PFSK-1 (cell line): ENCODE data around the gene GLRX.

Experiments
- FOXP2 ChIP-seq: optimal IDR thresholded peaks from 2 replicates; pipeline ENCODE3; 2011; ENCODE audit warnings: borderline replicate concordance, control low read depth, inconsistent platforms; ENCODE audit not compliant: insufficient read depth; ENCODE audit errors: extremely low read length, extremely low read depth
- POLR2AphosphoS5 ChIP-seq: IDR thresholded peaks from 2 replicates; pipeline ENCODE4 v1.6.1; 2012; ENCODE audit warnings: low read depth, mild to moderate bottlenecking, control low read depth, low read length, moderate library complexity
- SIN3A ChIP-seq: IDR thresholded peaks from 2 replicates; pipeline ENCODE4 v1.6.1; 2012; ENCODE audit warnings: mild to moderate bottlenecking, low read length, moderate library complexity, borderline replicate concordance; ENCODE audit not compliant: insufficient read depth
- TAF1 ChIP-seq: IDR thresholded peaks from 2 replicates; pipeline ENCODE4 v1.6.1; 2012; ENCODE audit warnings: low read length, control low read depth, borderline replicate concordance; ENCODE audit not compliant: insufficient read depth
- TF ChIP-seq, protein P1 (sequence below), 2 experiments: IDR thresholded peaks; 2 replicates each; pipeline versions ENCODE4 v1.6.1 to v1.8.0; 2011 to 2012; ENCODE audit warnings: low read depth in 2 of 2, low read length in 2 of 2, control low read depth in 1 of 2, inconsistent platforms in 1 of 2, mild to moderate bottlenecking in 1 of 2, moderate library complexity in 1 of 2; ENCODE audit not compliant: insufficient read depth in 1 of 2

Gene GLRX

GRCh38 chr5:95815155-95815729, 7.3 kb downstream of the GLRX start:
- TF ChIP-seq SIN3A (no peak), TAF1 (no peak), POLR2AphosphoS5 (no peak), FOXP2 (no peak)
- TF ChIP-seq, protein P1, sequence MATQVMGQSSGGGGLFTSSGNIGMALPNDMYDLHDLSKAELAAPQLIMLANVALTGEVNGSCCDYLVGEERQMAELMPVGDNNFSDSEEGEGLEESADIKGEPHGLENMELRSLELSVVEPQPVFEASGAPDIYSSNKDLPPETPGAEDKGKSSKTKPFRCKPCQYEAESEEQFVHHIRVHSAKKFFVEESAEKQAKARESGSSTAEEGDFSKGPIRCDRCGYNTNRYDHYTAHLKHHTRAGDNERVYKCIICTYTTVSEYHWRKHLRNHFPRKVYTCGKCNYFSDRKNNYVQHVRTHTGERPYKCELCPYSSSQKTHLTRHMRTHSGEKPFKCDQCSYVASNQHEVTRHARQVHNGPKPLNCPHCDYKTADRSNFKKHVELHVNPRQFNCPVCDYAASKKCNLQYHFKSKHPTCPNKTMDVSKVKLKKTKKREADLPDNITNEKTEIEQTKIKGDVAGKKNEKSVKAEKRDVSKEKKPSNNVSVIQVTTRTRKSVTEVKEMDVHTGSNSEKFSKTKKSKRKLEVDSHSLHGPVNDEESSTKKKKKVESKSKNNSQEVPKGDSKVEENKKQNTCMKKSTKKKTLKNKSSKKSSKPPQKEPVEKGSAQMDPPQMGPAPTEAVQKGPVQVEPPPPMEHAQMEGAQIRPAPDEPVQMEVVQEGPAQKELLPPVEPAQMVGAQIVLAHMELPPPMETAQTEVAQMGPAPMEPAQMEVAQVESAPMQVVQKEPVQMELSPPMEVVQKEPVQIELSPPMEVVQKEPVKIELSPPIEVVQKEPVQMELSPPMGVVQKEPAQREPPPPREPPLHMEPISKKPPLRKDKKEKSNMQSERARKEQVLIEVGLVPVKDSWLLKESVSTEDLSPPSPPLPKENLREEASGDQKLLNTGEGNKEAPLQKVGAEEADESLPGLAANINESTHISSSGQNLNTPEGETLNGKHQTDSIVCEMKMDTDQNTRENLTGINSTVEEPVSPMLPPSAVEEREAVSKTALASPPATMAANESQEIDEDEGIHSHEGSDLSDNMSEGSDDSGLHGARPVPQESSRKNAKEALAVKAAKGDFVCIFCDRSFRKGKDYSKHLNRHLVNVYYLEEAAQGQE (IDR thresholded peaks at IDR 0.05; ENCODE audit: insufficient read depth in 1 of 2, low read depth in 2 of 2, low read length in 2 of 2), result no peak

GRCh38 chr5:95812074-95812471, 10.5 kb downstream of the GLRX start:
- TF ChIP-seq FOXP2 (peak; percentile 19), TAF1 (no peak)

- no peak for TF ChIP-seq TAF1
- no peak for TF ChIP-seq SIN3A
- TF ChIP-seq FOXP2, result no peak
- TF ChIP-seq POLR2AphosphoS5, result no peak
Observed at GRCh38 chr5:95810305-95811125, 12.0 kb downstream of the GLRX start.

DNA sequence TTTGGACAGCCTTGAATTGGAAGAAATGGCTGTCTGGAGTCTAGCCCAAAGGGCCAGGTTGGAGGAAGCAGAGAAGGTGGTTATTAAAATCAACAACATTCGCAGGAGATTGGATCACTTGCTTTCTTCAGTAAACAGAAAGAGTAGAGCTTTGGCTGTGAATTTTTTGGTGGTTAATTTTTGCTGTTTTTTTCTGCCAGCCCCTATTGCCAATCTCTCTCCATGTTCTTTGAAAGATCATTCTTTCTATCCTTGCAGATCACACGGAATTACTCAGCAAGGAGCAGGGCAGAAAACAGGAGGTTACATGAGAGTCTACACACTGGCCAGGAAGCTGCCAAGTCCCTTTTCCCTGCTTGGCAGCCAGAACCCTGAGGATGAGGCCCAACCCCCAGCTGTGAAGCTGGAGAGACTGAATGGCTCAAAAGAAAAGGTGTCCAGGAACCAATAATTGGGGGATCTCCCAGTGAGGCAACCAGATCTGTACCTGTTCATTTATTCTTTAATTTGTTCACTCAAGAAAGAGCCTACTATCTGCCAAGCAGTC, 13.0 kb downstream of the GLRX start:
- no peak for TF ChIP-seq POLR2AphosphoS5
- no peak for TF ChIP-seq SIN3A
- TF ChIP-seq, protein P1 (IDR thresholded peaks at IDR 0.05; ENCODE audit: insufficient read depth in 1 of 2, low read depth in 2 of 2, low read length in 2 of 2), result no peak
- TF ChIP-seq FOXP2, result no peak
- no peak for TF ChIP-seq TAF1

DNA sequence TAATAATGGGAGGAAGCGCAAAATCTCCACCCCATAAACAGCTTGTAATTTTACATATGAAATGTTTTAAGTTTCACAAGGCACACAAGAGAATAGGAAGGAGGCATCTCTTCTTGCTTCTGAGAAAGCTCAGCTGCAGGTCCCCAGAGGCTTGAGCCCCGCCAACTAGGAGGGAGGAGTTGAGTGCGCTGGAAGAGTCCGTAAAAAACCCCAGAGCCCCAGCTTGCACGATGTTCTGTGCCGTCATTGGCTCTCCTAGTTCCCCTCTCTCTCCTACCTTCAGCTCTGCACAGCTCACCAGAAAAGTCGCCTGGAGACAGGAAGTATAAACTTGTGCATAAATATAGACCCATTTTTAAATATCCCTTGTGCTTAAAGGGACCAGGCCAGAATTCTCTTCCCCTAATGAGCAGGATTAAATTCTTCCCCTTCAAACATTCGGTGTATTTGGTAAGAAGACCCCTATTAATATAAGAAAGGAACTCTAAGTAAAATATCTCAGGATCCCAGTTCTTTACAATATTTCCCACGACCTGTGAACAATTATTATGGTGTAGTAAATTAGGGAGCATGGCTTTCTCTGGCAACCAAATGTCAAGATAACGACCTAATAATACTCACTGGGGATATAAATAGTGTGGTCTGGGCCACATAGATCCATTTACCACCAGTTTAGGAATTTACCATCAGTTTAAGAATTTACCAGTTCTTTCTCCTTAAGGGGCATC, 13.7 kb downstream of the GLRX start:
- TF ChIP-seq SIN3A, result no peak
- no peak for TF ChIP-seq POLR2AphosphoS5
- no peak for TF ChIP-seq TAF1
- no peak for TF ChIP-seq FOXP2
- TF ChIP-seq, protein P1 (IDR thresholded peaks at IDR 0.05; ENCODE audit: insufficient read depth in 1 of 2, low read depth in 2 of 2, low read length in 2 of 2), result no peak
